Neural progenitor cell (in vitro differentiated cells): ENCODE measurements around the gene ARHGAP29. TPM values are rescaled to one million over a fixed set of nuclear protein-coding genes. Genes with fewer than 3 reads are reported as not detected.

Source experiments
- DNase-seq: peaks from one replicate; pipeline ENCODE4 v3.0.0-alpha.2; 2016; ENCODE audit warnings: low spot score
- H2AFZ ChIP-seq: fragments of 200-600 bp; sonication (generic); replicated peaks from 2 replicates; pipeline ENCODE4 v1.6.1; 2016; ENCODE audit warnings: antibody characterized with exemption
- H3F3A ChIP-seq: fragments of 200-600 bp; sonication (generic); 2 replicates; pipeline ENCODE4 v1.6.1; 2016; ENCODE audit warnings: antibody characterized with exemption, low read depth
- H3K27ac ChIP-seq: fragments of 200-600 bp; sonication (generic); 2 replicates; pipeline ENCODE4 v1.5.1; 2016; ENCODE audit warnings: mild to moderate bottlenecking
- H3K27me3 ChIP-seq: fragments of 200-600 bp; sonication (generic); 2 replicates; pipeline ENCODE4 v1.6.1; 2016; ENCODE audit warnings: mild to moderate bottlenecking, moderate library complexity
- H3K36me3 ChIP-seq: fragments of 200-600 bp; sonication (generic); 2 replicates; pipeline ENCODE4 v1.5.1; 2016
- H3K4me1 ChIP-seq: fragments of 200-600 bp; sonication (generic); 2 replicates; pipeline ENCODE4 v1.6.1; 2016; ENCODE audit warnings: mixed run types
- H3K4me2 ChIP-seq: fragments of 200-600 bp; sonication (generic); 2 replicates; pipeline ENCODE4 v1.6.1; 2016
- H3K4me3 ChIP-seq: fragments of 200-600 bp; sonication (generic); 2 replicates; pipeline ENCODE4 v1.5.1; 2016
- H3K79me2 ChIP-seq: fragments of 200-600 bp; sonication (generic); 2 replicates; pipeline ENCODE4 v1.6.1; 2016; ENCODE audit warnings: low read depth
- H3K9ac ChIP-seq: fragments of 200-600 bp; sonication (generic); 2 replicates; pipeline ENCODE4 v1.6.1; 2016
- H3K9me3 ChIP-seq: fragments of 200-600 bp; sonication (generic); 2 replicates; pipeline ENCODE4 v1.5.1; 2016; ENCODE audit warnings: low read depth
- H4K20me1 ChIP-seq: fragments of 200-600 bp; sonication (generic); 2 replicates; pipeline ENCODE4 v1.6.1; 2016; ENCODE audit warnings: low read depth
- H3K27ac Mint-ChIP-seq: 3 replicates; pipeline ENCODE4 v1.8.0; 2021; ENCODE audit warnings: mixed read lengths
- H3K27me3 Mint-ChIP-seq: 2 replicates; pipeline ENCODE4 v1.8.0; 2022; ENCODE audit warnings: low read depth, mild to moderate bottlenecking, inconsistent platforms, moderate library complexity, mixed read lengths; ENCODE audit not compliant: insufficient read depth
- H3K36me3 Mint-ChIP-seq: 3 replicates; pipeline ENCODE4 v1.8.0; 2021; ENCODE audit warnings: mixed read lengths
- H3K4me1 Mint-ChIP-seq: 3 replicates; pipeline ENCODE4 v1.8.0; 2021; ENCODE audit warnings: mixed read lengths
- H3K4me3 Mint-ChIP-seq: 3 replicates; pipeline ENCODE4 v1.8.0; 2021; ENCODE audit warnings: mild to moderate bottlenecking, moderate library complexity, mixed read lengths
- H3K9me3 Mint-ChIP-seq: 3 replicates; pipeline ENCODE4 v1.8.0; 2020; ENCODE audit warnings: mixed read lengths
- CTCF ChIP-seq: fragments of 200-600 bp; sonication (generic); IDR thresholded peaks from 2 replicates; pipeline ENCODE4 v1.5.1; 2017; ENCODE audit warnings: antibody characterized with exemption, mild to moderate bottlenecking
- EZH2 ChIP-seq: fragments of 200-600 bp; sonication (generic); IDR thresholded peaks from 2 replicates; pipeline ENCODE4 v1.6.1; 2017; ENCODE audit warnings: antibody characterized with exemption, mild to moderate bottlenecking, moderate library complexity
- EZH2phosphoT487 ChIP-seq: fragments of 200-600 bp; sonication (generic); IDR thresholded peaks from 2 replicates; pipeline ENCODE4 v1.6.1; 2017; ENCODE audit warnings: antibody characterized with exemption
- total RNA-seq: library from RNA; depleted of rRNA; stranded (reverse); fragments of >200 nt; gene quantifications from 2 replicates; pipeline ENCODE4 v1.2.3, GENCODE V29; 2015; ENCODE audit warnings: low replicate concordance

The ARHGAP29 gene
- total RNA-seq, 1 donor from 2014 or later, result 14.8 TPM

GRCh38 chr1:94260635-94261387 is 23.4 kb upstream of the ARHGAP29 start:
- Histone ChIP-seq H3K36me3 (no peaks in the 10 kb centered on the region), H3K27ac (no peak overlapping the region), H4K20me1 (no peaks in the 10 kb centered on the region), H3K4me2 (no peak overlapping the region), H3K79me2 (no peaks in the 10 kb centered on the region), H3K27me3 (peaks cover 59% of the 10 kb centered on the region), H3K4me1 (no peaks in the 10 kb centered on the region), H3K4me3 (no peak overlapping the region), H3F3A (no peaks in the 10 kb centered on the region), H3K9me3 (no peaks in the 10 kb centered on the region), H2AFZ (no peak overlapping the region), H3K9ac (no peak overlapping the region)
- Mint-ChIP-seq H3K9me3 (no peaks in the 10 kb centered on the region), H3K36me3 (no peaks in the 10 kb centered on the region), H3K27me3 (peaks cover 9% of the 10 kb centered on the region), H3K27ac (no peak overlapping the region), H3K4me3 (no peak overlapping the region), H3K4me1 (no peaks in the 10 kb centered on the region)
- no peak for DNase-seq
- TF ChIP-seq EZH2 (no peak), EZH2phosphoT487 (no peak), CTCF (no peak)

GRCh38 chr1:94259635-94260289 is 22.4 kb upstream of the ARHGAP29 start:
- H3K4me1 Mint-ChIP-seq, result no peaks in the 10 kb centered on the region
- no peaks in the 10 kb centered on the region for H3K9me3 ChIP-seq
- no peaks in the 10 kb centered on the region for H3F3A ChIP-seq
- H3K9me3 Mint-ChIP-seq, result no peaks in the 10 kb centered on the region
- H3K27me3 ChIP-seq, result peaks cover 70% of the 10 kb centered on the region
- no peaks in the 10 kb centered on the region for H3K4me1 ChIP-seq
- no peaks in the 10 kb centered on the region for H4K20me1 ChIP-seq
- TF ChIP-seq EZH2 (no peak), EZH2phosphoT487 (no peak), CTCF (no peak)
- H3K4me2 ChIP-seq, result no peak overlapping the region
- H3K27ac Mint-ChIP-seq, result no peak overlapping the region
- no peak overlapping the region for H3K4me3 Mint-ChIP-seq
- H3K9ac ChIP-seq, result no peak overlapping the region
- no peak for DNase-seq
- H2AFZ ChIP-seq, result peak overlapping the region; percentile 34
- no peaks in the 10 kb centered on the region for H3K36me3 Mint-ChIP-seq
- H3K79me2 ChIP-seq, result no peaks in the 10 kb centered on the region
- H3K27me3 Mint-ChIP-seq, result peaks cover 9% of the 10 kb centered on the region
- no peak overlapping the region for H3K27ac ChIP-seq
- H3K36me3 ChIP-seq, result no peaks in the 10 kb centered on the region
- H3K4me3 ChIP-seq, result no peak overlapping the region

GRCh38 chr1:94258873-94259331 is 21.5 kb upstream of the ARHGAP29 start:
- no peaks in the 10 kb centered on the region for H3K4me1 ChIP-seq
- H3K4me2 ChIP-seq, result no peak overlapping the region
- no peak for DNase-seq
- no peaks in the 10 kb centered on the region for H3K79me2 ChIP-seq
- no peak overlapping the region for H2AFZ ChIP-seq
- TF ChIP-seq CTCF (no peak), EZH2 (no peak), EZH2phosphoT487 (no peak)
- Mint-ChIP-seq H3K9me3 (no peaks in the 10 kb centered on the region), H3K27me3 (peaks cover 9% of the 10 kb centered on the region), H3K4me1 (no peaks in the 10 kb centered on the region), H3K27ac (no peak overlapping the region), H3K4me3 (no peak overlapping the region), H3K36me3 (no peaks in the 10 kb centered on the region)
- peaks cover 78% of the 10 kb centered on the region for H3K27me3 ChIP-seq
- no peaks in the 10 kb centered on the region for H3K9me3 ChIP-seq
- H4K20me1 ChIP-seq, result no peaks in the 10 kb centered on the region
- H3K4me3 ChIP-seq, result no peak overlapping the region
- H3K9ac ChIP-seq, result no peak overlapping the region
- no peaks in the 10 kb centered on the region for H3F3A ChIP-seq
- no peaks in the 10 kb centered on the region for H3K36me3 ChIP-seq
- no peak overlapping the region for H3K27ac ChIP-seq
